DOHH2 (cell line): ENCODE measurements around the gene ADCY6.

Experiments
- H3F3A ChIP-seq: fragments of 200-600 bp; sonication (generic), shearing (Covaris generic); 2 replicates; pipeline ENCODE4 v1.6.0; 2016; ENCODE audit warnings: antibody characterized with exemption, mild to moderate bottlenecking; ENCODE audit not compliant: control insufficient read depth, insufficient read depth
- H3K27ac ChIP-seq: fragments of 200-600 bp; sonication (generic); 2 replicates; pipeline ENCODE4 v1.5.1; 2014; ENCODE audit warnings: low read depth, mild to moderate bottlenecking, low read length, moderate library complexity
- H3K27me3 ChIP-seq: fragments of 200-600 bp; sonication (generic); 2 replicates; pipeline ENCODE4 v1.6.1; 2014; ENCODE audit warnings: mild to moderate bottlenecking, low read length, mixed read lengths; ENCODE audit not compliant: control insufficient read depth
- H3K36me3 ChIP-seq: fragments of 200-600 bp; sonication (generic); 2 replicates; pipeline ENCODE4 v1.6.1; 2014; ENCODE audit warnings: mild to moderate bottlenecking, low read length, moderate library complexity, mixed read lengths; ENCODE audit not compliant: control insufficient read depth
- H3K4me1 ChIP-seq: fragments of 200-600 bp; sonication (generic); 2 replicates; pipeline ENCODE4 v1.6.1; 2014; ENCODE audit warnings: mild to moderate bottlenecking, low read length, mixed read lengths; ENCODE audit not compliant: control insufficient read depth
- H3K4me2 ChIP-seq: fragments of 200-600 bp; sonication (generic); 2 replicates; pipeline ENCODE4 v1.6.0; 2014; ENCODE audit warnings: mild to moderate bottlenecking, low read length, moderate library complexity
- H3K4me3 ChIP-seq: fragments of 200-600 bp; sonication (generic); 2 replicates; pipeline ENCODE4 v1.5.1; 2014; ENCODE audit warnings: mild to moderate bottlenecking, low read length, mixed read lengths
- H3K79me2 ChIP-seq: fragments of 200-600 bp; sonication (generic); 2 replicates; pipeline ENCODE4 v1.6.1; 2014; ENCODE audit warnings: mild to moderate bottlenecking, low read length, mixed read lengths; ENCODE audit not compliant: control insufficient read depth
- H3K9me2 ChIP-seq: fragments of 200-600 bp; sonication (generic); replicated peaks from 2 replicates; pipeline ENCODE4 v1.6.1; 2014; ENCODE audit warnings: mild to moderate bottlenecking, low read length, mixed read lengths; ENCODE audit not compliant: control insufficient read depth
- H3K9me3 ChIP-seq: fragments of 200-600 bp; sonication (generic); 2 replicates; pipeline ENCODE4 v1.6.1; 2014; ENCODE audit warnings: antibody characterized with exemption, low read length, mixed read lengths; ENCODE audit not compliant: control insufficient read depth, insufficient read depth
- H4K20me1 ChIP-seq: fragments of 200-600 bp; sonication (generic); 2 replicates; pipeline ENCODE4 v1.6.0; 2014; ENCODE audit warnings: low read depth, mild to moderate bottlenecking, antibody characterized with exemption, low read length, moderate library complexity; ENCODE audit not compliant: control insufficient read depth, insufficient read depth
- CTCF ChIP-seq: fragments of 200-600 bp; sonication (generic); IDR thresholded peaks from one replicate; pipeline ENCODE4 v1.5.1; 2014; ENCODE audit warnings: antibody characterized with exemption, mild to moderate bottlenecking, low read depth, low read length; ENCODE audit not compliant: poor library complexity, severe bottlenecking
- EZH2phosphoT487 ChIP-seq: fragments of 200-600 bp; sonication (generic); IDR thresholded peaks from 2 replicates; pipeline ENCODE4 v1.6.1; 2017; ENCODE audit warnings: borderline replicate concordance, mild to moderate bottlenecking, antibody characterized with exemption, low read length, moderate library complexity, mixed read lengths

ADCY6 gene

GRCh38 chr12:48827513-48828096 is 38.7 kb upstream of the ADCY6 start:
- no peak overlapping the region for H3K4me2 ChIP-seq
- H3F3A ChIP-seq, result 0 out of 2 replicates have a peak, but pooled peaks cover 4% of the 10 kb centered on the region
- H3K9me2 ChIP-seq, result no peaks in the 10 kb centered on the region
- H3K4me3 ChIP-seq, result no peak overlapping the region
- H4K20me1 ChIP-seq, result no peaks in the 10 kb centered on the region
- TF ChIP-seq EZH2phosphoT487, result no peak
- TF ChIP-seq CTCF, result no peak
- H3K4me1 ChIP-seq, result peaks cover 11% of the 10 kb centered on the region
- H3K27ac ChIP-seq, result no peak overlapping the region
- H3K9me3 ChIP-seq, result no peaks in the 10 kb centered on the region
- H3K36me3 ChIP-seq, result peaks cover 47% of the 10 kb centered on the region
- H3K27me3 ChIP-seq, result no peaks in the 10 kb centered on the region
- H3K79me2 ChIP-seq, result no peaks in the 10 kb centered on the region

GRCh38 chr12:48827026-48827425 is 38.1 kb upstream of the ADCY6 start:
- Histone ChIP-seq H3K27ac (no peak overlapping the region), H3K9me2 (no peaks in the 10 kb centered on the region), H3F3A (0 out of 2 replicates have a peak, but pooled peaks cover 4% of the 10 kb centered on the region), H3K79me2 (no peaks in the 10 kb centered on the region), H3K4me3 (no peak overlapping the region), H3K4me2 (no peak overlapping the region), H3K9me3 (no peaks in the 10 kb centered on the region), H3K36me3 (peaks cover 41% of the 10 kb centered on the region), H4K20me1 (no peaks in the 10 kb centered on the region), H3K27me3 (peaks cover 2% of the 10 kb centered on the region; the same call in 1 of the 2 replicates), H3K4me1 (peaks cover 11% of the 10 kb centered on the region)
- TF ChIP-seq CTCF (no peak), EZH2phosphoT487 (no peak)

- no peaks in the 10 kb centered on the region for H4K20me1 ChIP-seq
- no peak overlapping the region for H3K4me2 ChIP-seq
- H3K9me2 ChIP-seq, result no peaks in the 10 kb centered on the region
- H3K27ac ChIP-seq, result no peak overlapping the region
- H3K36me3 ChIP-seq, result peaks cover 35% of the 10 kb centered on the region
- H3F3A ChIP-seq, result 0 out of 2 replicates have a peak, but pooled peaks cover 4% of the 10 kb centered on the region
- H3K4me3 ChIP-seq, result no peak overlapping the region
- no peaks in the 10 kb centered on the region for H3K79me2 ChIP-seq
- TF ChIP-seq CTCF (no peak), EZH2phosphoT487 (no peak)
- peaks cover 5% of the 10 kb centered on the region; the same call in 1 of the 2 replicates for H3K27me3 ChIP-seq
- peaks cover 11% of the 10 kb centered on the region for H3K4me1 ChIP-seq
- no peaks in the 10 kb centered on the region for H3K9me3 ChIP-seq
These were observed 37.4 kb upstream of the ADCY6 start for GRCh38 chr12:48826209-48826855.
